Ovary (tissue), 3 donors: ENCODE data around the gene PAK6.

Experiments used
- POLR2A ChIP-seq: fragments of 450-650 bp; IDR thresholded peaks from one replicate; pipeline ENCODE4 v1.6.1; 2017; ENCODE audit warnings: antibody characterized with exemption, mild to moderate bottlenecking, moderate library complexity
- TF ChIP-seq, protein P1 (sequence below), 3 donors: fragments of 450-650 bp in 2 of 3; fragments of 200-600 bp in 1 of 3; IDR thresholded peaks; one replicate each; pipeline versions ENCODE4 v1.5.1 to v1.8.0; 2016 to 2022; ENCODE audit warnings: antibody characterized with exemption in 3 of 3, mild to moderate bottlenecking in 1 of 3
- donor health status: DM: no; HTN: no; CAD: no.

DNA sequence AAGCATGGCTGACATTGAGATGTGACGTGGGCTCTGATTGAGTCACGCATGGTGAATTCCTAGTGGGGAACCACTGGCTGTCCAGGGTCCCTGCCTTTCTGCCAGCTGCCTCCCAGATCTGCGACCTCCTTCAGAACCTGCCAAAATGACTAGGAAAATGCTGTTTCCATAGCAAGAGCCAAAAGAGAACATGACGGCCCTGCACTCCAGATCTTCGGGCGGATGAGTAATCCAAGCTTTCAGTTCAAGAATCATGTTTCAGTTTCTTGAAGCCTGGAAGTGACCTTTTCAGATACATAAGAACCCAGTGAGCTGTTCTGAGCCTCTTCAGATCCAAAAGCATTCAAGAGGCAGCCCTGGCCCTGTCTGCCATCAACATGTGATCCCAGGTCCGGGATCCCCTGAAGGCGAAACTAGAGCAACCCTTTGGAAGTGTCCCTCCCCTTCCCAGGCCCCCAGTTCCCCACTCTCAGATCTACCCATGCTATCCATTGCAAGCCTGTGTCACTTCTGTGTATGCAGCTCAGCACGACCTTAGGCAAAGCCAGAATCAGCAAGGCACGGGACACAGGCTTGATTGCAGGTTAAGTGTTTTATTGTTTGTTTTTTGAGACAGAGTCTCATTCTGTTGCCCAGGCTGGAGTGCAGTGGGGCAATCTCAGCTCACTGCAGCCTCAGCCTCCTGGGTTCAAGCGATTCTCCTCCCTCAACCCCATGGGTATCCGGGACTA lies 24.3 kb downstream of the PAK6 start:
- no peak for TF ChIP-seq POLR2A
- TF ChIP-seq, protein P1, sequence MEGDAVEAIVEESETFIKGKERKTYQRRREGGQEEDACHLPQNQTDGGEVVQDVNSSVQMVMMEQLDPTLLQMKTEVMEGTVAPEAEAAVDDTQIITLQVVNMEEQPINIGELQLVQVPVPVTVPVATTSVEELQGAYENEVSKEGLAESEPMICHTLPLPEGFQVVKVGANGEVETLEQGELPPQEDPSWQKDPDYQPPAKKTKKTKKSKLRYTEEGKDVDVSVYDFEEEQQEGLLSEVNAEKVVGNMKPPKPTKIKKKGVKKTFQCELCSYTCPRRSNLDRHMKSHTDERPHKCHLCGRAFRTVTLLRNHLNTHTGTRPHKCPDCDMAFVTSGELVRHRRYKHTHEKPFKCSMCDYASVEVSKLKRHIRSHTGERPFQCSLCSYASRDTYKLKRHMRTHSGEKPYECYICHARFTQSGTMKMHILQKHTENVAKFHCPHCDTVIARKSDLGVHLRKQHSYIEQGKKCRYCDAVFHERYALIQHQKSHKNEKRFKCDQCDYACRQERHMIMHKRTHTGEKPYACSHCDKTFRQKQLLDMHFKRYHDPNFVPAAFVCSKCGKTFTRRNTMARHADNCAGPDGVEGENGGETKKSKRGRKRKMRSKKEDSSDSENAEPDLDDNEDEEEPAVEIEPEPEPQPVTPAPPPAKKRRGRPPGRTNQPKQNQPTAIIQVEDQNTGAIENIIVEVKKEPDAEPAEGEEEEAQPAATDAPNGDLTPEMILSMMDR (IDR thresholded peaks at IDR 0.05), result no peak
